Measurements from ENCODE around the gene AKAP1. TPM values are rescaled to one million over a fixed set of nuclear protein-coding genes. Genes with fewer than 3 reads are reported as not detected.

The AKAP1 gene
- total and polyA plus RNA-seq, 2 donors (not counting 1 experiment from before 2014, with no cell fraction given), result 20.1 to 26.6 TPM

GRCh38 chr17:57115916-57116315 is 30.9 kb downstream of the AKAP1 start:
- no peak for TF ChIP-seq CTCF (IDR thresholded peaks at IDR 0.05)
- TF ChIP-seq EZH2 (IDR thresholded peaks at IDR 0.05; ENCODE audit: borderline replicate concordance, insufficient read depth, low read depth, low read length, poor library complexity, severe bottlenecking), result no peak
- no peak for DNase-seq
- Histone ChIP-seq H3K27me3 (replicated peaks in 1 of 4; ENCODE audit: control extremely low read depth in 1 of 4, control insufficient read depth in 3 of 4, insufficient read depth in 4 of 4, low read length in 3 of 4) (no peaks in the 10 kb centered on the region), H3K36me3 (replicated peaks in 1 of 2; ENCODE audit: control extremely low read depth in 1 of 2, control insufficient read depth in 1 of 2, extremely low read depth in 1 of 2, insufficient read depth in 2 of 2, low read length in 1 of 2) (peaks cover 0 to 57% of the 10 kb centered on the region in 2 experiments), H3K79me2 (ENCODE audit: control insufficient read depth, insufficient read depth, low read length) (no peaks in the 10 kb centered on the region), H3K9ac (ENCODE audit: low read length) (no peak overlapping the region), H3K4me3 (ENCODE audit: control extremely low read depth in 1 of 5, extremely low read depth in 1 of 5, insufficient read depth in 1 of 5, low read depth in 2 of 5, low read length in 4 of 5) (no peak overlapping the region), H3K4me2 (replicated peaks; ENCODE audit: low read depth, low read length, poor library complexity, severe bottlenecking) (no peak overlapping the region), H4K20me1 (ENCODE audit: control insufficient read depth, insufficient read depth, low read length, poor library complexity, severe bottlenecking) (peaks cover 4% of the 10 kb centered on the region), H2AFZ (ENCODE audit: insufficient read depth, low read depth, low read length, poor library complexity, severe bottlenecking) (no peak overlapping the region), H3K4me1 (ENCODE audit: control insufficient read depth in 2 of 2, insufficient read depth in 2 of 2, low read length in 2 of 2) (no peaks in the 10 kb centered on the region), H3K9me3 (ENCODE audit: control extremely low read depth in 1 of 3, control insufficient read depth in 2 of 3, insufficient read depth in 1 of 3, low read length in 2 of 3) (no peaks in the 10 kb centered on the region), H3K27ac (ENCODE audit: low read length in 2 of 2) (no peak overlapping the region)
- intact Hi-C loops (cut with micrococcal nuclease), result no loop called here
- ChIA-PET CTCF (no interaction called here), POLR2A (no interaction called here)
- Mint-ChIP-seq H3K27me3 (no peaks in the 10 kb centered on the region), H3K9me3 (ENCODE audit: insufficient read depth) (no peaks in the 10 kb centered on the region), H3K4me1 (no peaks in the 10 kb centered on the region), H3K27ac (no peak overlapping the region), H3K4me3 (no peak overlapping the region)
- ATAC-seq (ENCODE audit: low read depth), result no peak
- 99% methylated on average over 21 of the region's 21 CpGs for WGBS (ENCODE audit: insufficient coverage)

- no peaks in the 10 kb centered on the region for H3K27me3 ChIP-seq (replicated peaks in 1 of 4; ENCODE audit: control extremely low read depth in 1 of 4, control insufficient read depth in 3 of 4, insufficient read depth in 4 of 4, low read length in 3 of 4)
- peaks cover 0 to 65% of the 10 kb centered on the region in 2 experiments for H3K36me3 ChIP-seq (replicated peaks in 1 of 2; ENCODE audit: control extremely low read depth in 1 of 2, control insufficient read depth in 1 of 2, extremely low read depth in 1 of 2, insufficient read depth in 2 of 2, low read length in 1 of 2)
- no peak for TF ChIP-seq CTCF (IDR thresholded peaks at IDR 0.05)
- no peak for TF ChIP-seq EZH2 (IDR thresholded peaks at IDR 0.05; ENCODE audit: borderline replicate concordance, insufficient read depth, low read depth, low read length, poor library complexity, severe bottlenecking)
- H4K20me1 ChIP-seq (ENCODE audit: control insufficient read depth, insufficient read depth, low read length, poor library complexity, severe bottlenecking), result peaks cover 4% of the 10 kb centered on the region
- H3K4me3 ChIP-seq (ENCODE audit: control extremely low read depth in 1 of 5, extremely low read depth in 1 of 5, insufficient read depth in 1 of 5, low read depth in 2 of 5, low read length in 4 of 5), result no peak overlapping the region
- no peaks in the 10 kb centered on the region for H3K9me3 ChIP-seq (ENCODE audit: control extremely low read depth in 1 of 3, control insufficient read depth in 2 of 3, insufficient read depth in 1 of 3, low read length in 2 of 3)
- DNase-seq (no peak), ATAC-seq (ENCODE audit: low read depth) (no peak)
- no peaks in the 10 kb centered on the region for H3K9me3 Mint-ChIP-seq (ENCODE audit: insufficient read depth)
- H2AFZ ChIP-seq (ENCODE audit: insufficient read depth, low read depth, low read length, poor library complexity, severe bottlenecking), result no peak overlapping the region
- intact Hi-C loops (cut with micrococcal nuclease), result no loop called here
- ChIA-PET POLR2A (no interaction called here), CTCF (interaction anchor here (0.7 kb wide), 1 partner anchor 9 kb away, joined by 3 read pairs; no protein-coding TSS in a partner anchor)
- H3K27ac ChIP-seq (ENCODE audit: low read length in 2 of 2), result no peak overlapping the region
- no peaks in the 10 kb centered on the region for H3K4me1 Mint-ChIP-seq
- no peaks in the 10 kb centered on the region for H3K27me3 Mint-ChIP-seq
- H3K4me3 Mint-ChIP-seq, result no peak overlapping the region
- no peaks in the 10 kb centered on the region for H3K79me2 ChIP-seq (ENCODE audit: control insufficient read depth, insufficient read depth, low read length)
- H3K4me2 ChIP-seq (replicated peaks; ENCODE audit: low read depth, low read length, poor library complexity, severe bottlenecking), result no peak overlapping the region
- WGBS (ENCODE audit: insufficient coverage), result 100% methylated on average over 2 of the region's 4 CpGs
- no peak overlapping the region for H3K9ac ChIP-seq (ENCODE audit: low read length)
- no peak overlapping the region for H3K27ac Mint-ChIP-seq
- no peaks in the 10 kb centered on the region for H3K4me1 ChIP-seq (ENCODE audit: control insufficient read depth in 2 of 2, insufficient read depth in 2 of 2, low read length in 2 of 2)
Observed at GRCh38 chr17:57117798-57118197, 32.8 kb downstream of the AKAP1 start.

All from B cell (primary cell).